Lung (tissue), 12 donors: ENCODE data around the gene CFAP53. TPM values are rescaled to one million over a fixed set of nuclear protein-coding genes. Genes with fewer than 3 reads are reported as not detected.
"Not testable (repeated sequence)": the region's sequence is repeated elsewhere in the genome, so short reads cannot be mapped to it uniquely, and the experiment has no call there.

Source experiments
- ATAC-seq: fragments of 200-7000 bp; cut with Tn5 transposase; one replicate; pipeline ENCODE4 v1.9.1; 2020; ENCODE audit warnings: moderate number of reproducible peaks; ENCODE audit not compliant: insufficient read depth, low FRiP score
- DNase-seq, 3 donors: peaks; one replicate each; pipeline ENCODE4 v3.0.0-alpha.2; 2013 to 2017
- H3K27ac ChIP-seq, 2 donors: one replicate each; pipeline ENCODE4 v1.5.1; 2013; ENCODE audit warnings: mild to moderate bottlenecking in 2 of 2, moderate library complexity in 2 of 2, control low read depth in 1 of 2, inconsistent platforms in 1 of 2, low read depth in 1 of 2, low read length in 1 of 2
- H3K27me3 ChIP-seq, 3 donors: one replicate each; pipeline ENCODE4 v1.5.1; 2013; ENCODE audit warnings: low read length in 2 of 3; ENCODE audit not compliant: control insufficient read depth in 3 of 3, insufficient read depth in 3 of 3
- H3K36me3 ChIP-seq, 4 donors: one replicate each; pipeline ENCODE4 v1.5.1; 2013; ENCODE audit warnings: low read length in 4 of 4, mild to moderate bottlenecking in 1 of 4, moderate library complexity in 1 of 4; ENCODE audit not compliant: control insufficient read depth in 4 of 4, insufficient read depth in 4 of 4
- H3K4me1 ChIP-seq, 5 donors: one replicate each; pipeline ENCODE4 v1.5.1; 2013; ENCODE audit warnings: low read length in 5 of 5, mild to moderate bottlenecking in 2 of 5, moderate library complexity in 1 of 5; ENCODE audit not compliant: control insufficient read depth in 5 of 5, insufficient read depth in 5 of 5
- H3K4me3 ChIP-seq: one replicate; pipeline ENCODE4 v1.5.1; 2013; ENCODE audit warnings: mild to moderate bottlenecking, control low read depth, moderate library complexity
- H3K9ac ChIP-seq, 2 donors: one replicate each; pipeline ENCODE4 v1.5.1; 2013; ENCODE audit warnings: low read length in 2 of 2, control low read depth in 1 of 2; ENCODE audit not compliant: insufficient read depth in 1 of 2
- H3K9me3 ChIP-seq, 4 donors: one replicate each; pipeline ENCODE4 v1.5.1; 2013; ENCODE audit warnings: low read length in 3 of 4, mild to moderate bottlenecking in 1 of 4, moderate library complexity in 1 of 4; ENCODE audit not compliant: control insufficient read depth in 4 of 4, insufficient read depth in 3 of 4
- CTCF ChIP-seq: IDR thresholded peaks from 2 replicates; pipeline ENCODE4 v1.5.1; 2012; ENCODE audit warnings: mild to moderate bottlenecking; ENCODE audit errors: control extremely low read depth, extremely low read depth
- WGBS, 2 donors: extraction: QIAGEN DNeasy Blood & Tissue Kit; methylation state at CpG; one replicate each; pipeline ENCODE4 v1.1.7; 2013; 5-methylcytosine and 5-hydroxymethylcytosine counted together
- polyA plus RNA-seq, 2 donors: library from polyadenylated mRNA; stranded (reverse); fragments of 200-250 nt; gene quantifications; one replicate each; pipeline ENCODE4 v1.2.1, GENCODE V29; 2013
- total RNA-seq, 2 donors: library from RNA; depleted of rRNA in 1 of 2; stranded (reverse); fragments of >200 nt in 1 of 2; gene quantifications; one replicate each; pipeline ENCODE4 v1.2.1, GENCODE V29; 2014 to 2021
- donor health status: control.
- donor health status: control.
- donor health status: Bipolar disorder and iron deficiency.
- donor health status: healthy.
- donor health status: DM: yes; HTN: yes; CAD: no.

Gene CFAP53
- total and polyA plus RNA-seq, 4 donors: 5.0 to 7.1 (median 5.5) TPM

DNA sequence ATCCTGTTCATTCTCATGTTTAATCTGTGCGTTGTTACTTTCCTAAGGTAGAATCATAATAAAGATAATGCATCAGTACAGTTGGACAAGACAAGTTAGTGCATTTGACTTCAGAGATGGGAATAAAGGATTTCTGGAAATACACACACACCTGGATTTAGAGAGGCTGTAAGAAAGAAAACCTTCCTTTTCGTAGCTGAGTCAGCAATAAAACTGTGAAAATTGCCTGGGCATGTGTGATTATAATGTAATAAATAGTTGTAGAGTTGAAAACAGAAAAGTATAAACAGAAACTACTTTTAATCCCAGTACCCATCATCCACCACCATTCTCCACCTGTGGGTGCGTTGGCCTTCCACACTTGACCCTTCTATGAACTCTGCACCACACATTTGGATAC, 15.4 kb downstream of the CFAP53 start:
- Histone ChIP-seq H3K27me3 (no peaks in the 10 kb centered on the region), H3K4me3 (no peak overlapping the region), H3K36me3 (no peaks in the 10 kb centered on the region), H3K9me3 (no peaks in the 10 kb centered on the region), H3K9ac (no peak overlapping the region), H3K27ac (no peak overlapping the region), H3K4me1 (no peaks in the 10 kb centered on the region)
- WGBS, 2 donors: 70 to 87% methylated on average over 3 of the region's 3 CpGs
- TF ChIP-seq CTCF: no peak
- DNase-seq (no peak), ATAC-seq (no peak)

GRCh38 chr18:50249576-50249975, 16.7 kb downstream of the CFAP53 start:
- H3K4me3 ChIP-seq: no peak overlapping the region
- DNase-seq (no peak), ATAC-seq (no peak)
- no peaks in the 10 kb centered on the region for H3K9me3 ChIP-seq
- no peaks in the 10 kb centered on the region for H3K36me3 ChIP-seq
- no peak overlapping the region for H3K27ac ChIP-seq
- no peaks in the 10 kb centered on the region for H3K27me3 ChIP-seq
- H3K4me1 ChIP-seq: no peaks in the 10 kb centered on the region
- TF ChIP-seq CTCF: no peak
- H3K9ac ChIP-seq: no peak overlapping the region

DNA sequence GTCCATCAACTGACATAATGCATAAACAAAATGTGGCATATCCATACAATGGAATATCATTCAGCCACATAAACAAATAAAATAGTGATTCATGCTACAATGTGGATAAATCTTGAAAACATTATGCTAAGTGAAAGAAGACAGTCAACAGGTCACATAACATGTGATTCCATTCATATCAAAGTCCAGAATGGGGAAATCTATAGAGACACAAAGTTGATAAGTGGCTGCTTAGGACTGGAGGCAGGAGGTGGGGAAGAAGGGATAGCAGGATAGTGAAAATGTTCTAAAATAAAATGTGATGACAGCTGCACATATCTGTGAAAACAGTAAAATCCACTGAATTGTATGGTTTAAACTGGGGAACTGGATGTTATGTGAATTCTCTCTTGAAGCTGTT, 18.7 kb downstream of the CFAP53 start:
- Histone ChIP-seq H3K27me3 (no peaks in the 10 kb centered on the region), H3K9me3 (no peaks in the 10 kb centered on the region), H3K9ac (no peak overlapping the region), H3K36me3 (no peaks in the 10 kb centered on the region), H3K4me1 (no peaks in the 10 kb centered on the region), H3K27ac (no peak overlapping the region), H3K4me3 (no peak overlapping the region)
- TF ChIP-seq CTCF: no peak
- no peak for DNase-seq
- ATAC-seq: no peak

GRCh38 chr18:50241768-50242167, 24.5 kb downstream of the CFAP53 start:
- H3K27me3 ChIP-seq, H3K9me3 ChIP-seq, ATAC-seq, DNase-seq, H3K9ac ChIP-seq, H3K4me1 ChIP-seq, H3K4me3 ChIP-seq, H3K27ac ChIP-seq, H3K36me3 ChIP-seq: not testable (repeated sequence)
- WGBS, 2 donors: 92 to 93% methylated on average over 8 of the region's 8 CpGs
